Activated naive CD4-positive, alpha-beta T cell treated with anti-CD3 and anti-CD28 coated beads, Interleukin-2, amount 50 U/mL, for 72 hours (primary cell): ENCODE data around the gene RPL37. TPM values are rescaled to one million over a fixed set of nuclear protein-coding genes. Genes with fewer than 3 reads are reported as not detected.
A peak's percentile ranks its signal among the peaks of the same experiment; 100 is the strongest.
"Not testable (repeated sequence)": the region's sequence is repeated elsewhere in the genome, so short reads cannot be mapped to it uniquely, and the experiment has no call there.

Experiments used
- ATAC-seq, 2 donors: fragments of 150-1000 bp; cut with Tn5 transposase; 2 replicates each; pipeline ENCODE4 v1.10.0; 2021; ENCODE audit warnings: mild to moderate bottlenecking in 2 of 2, moderate library complexity in 2 of 2
- DNase-seq, 2 donors: peaks; one replicate each; pipeline ENCODE4 v3.0.0; 2021 to 2022; ENCODE audit warnings: low spot score in 2 of 2
- H3K27ac Mint-ChIP-seq, 2 donors: one replicate each; pipeline ENCODE4 v1.8.0; 2022; ENCODE audit warnings: mild to moderate bottlenecking in 2 of 2, mixed read lengths in 2 of 2
- H3K36me3 Mint-ChIP-seq, 2 donors: one replicate each; pipeline ENCODE4 v1.8.0; 2022; ENCODE audit warnings: mixed read lengths in 2 of 2
- H3K9me3 Mint-ChIP-seq, 2 donors: one replicate each; pipeline ENCODE4 v1.8.0; 2022; ENCODE audit warnings: mixed read lengths in 2 of 2
- total RNA-seq, 2 donors: library from RNA; stranded (reverse); gene quantifications; one replicate each; pipeline ENCODE4 v1.2.3, GENCODE V29; 2022

The RPL37 gene
- total RNA-seq = 1,000 to 10,000 TPM; 1,805 to 1,969 TPM

- Mint-ChIP-seq H3K9me3 (peaks cover 0 to 4% of the 10 kb centered on the region in 2 donors), H3K27ac (peak within 1 kb of the TSS; percentile 98 to 100), H3K36me3 (peaks cover 51 to 56% of the 10 kb centered on the region in 2 donors)
- DNase-seq = peak; percentile 89 to 93
- peak; percentile 93 to 95 for ATAC-seq
These were observed at the start of gene RPL37 for GRCh38 chr5:40834849-40835787. Gene RPL37, minus strand, starts transcription at chr5:40835222. Its CDS starts 37 bp downstream, at chr5:40835185.

DNA sequence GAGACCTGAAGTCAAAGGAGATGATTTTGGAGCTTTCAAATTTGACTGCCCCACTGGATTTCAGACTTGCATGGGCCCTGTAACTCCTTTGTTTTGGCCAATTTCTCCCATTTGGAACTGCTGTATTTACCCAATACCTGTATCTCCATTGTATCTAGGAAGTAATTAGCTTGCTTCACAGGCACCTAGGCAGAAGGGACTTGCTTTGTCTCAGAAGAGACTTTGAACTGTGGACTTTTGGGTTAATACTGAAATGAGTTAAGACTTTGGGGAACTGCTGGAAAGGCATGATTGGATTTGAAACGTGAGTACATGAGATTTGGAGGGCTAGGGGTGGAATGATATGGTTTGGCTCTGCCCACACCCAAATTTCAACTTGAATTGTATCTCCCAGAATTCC lies 48.0 kb upstream of the RPL37 start:
- not testable (repeated sequence) for H3K36me3 Mint-ChIP-seq, DNase-seq, ATAC-seq, H3K9me3 Mint-ChIP-seq, H3K27ac Mint-ChIP-seq

GRCh38 chr5:40882291-40882690 lies 47.3 kb upstream of the RPL37 start:
- peaks cover 4 to 6% of the 10 kb centered on the region in 2 donors for H3K9me3 Mint-ChIP-seq
- DNase-seq = no peak
- ATAC-seq = no peak
- peaks cover 0 to 6% of the 10 kb centered on the region in 2 donors for H3K36me3 Mint-ChIP-seq
- H3K27ac Mint-ChIP-seq = no peak overlapping the region

- ATAC-seq (no peak), DNase-seq (no peak)
- Mint-ChIP-seq H3K9me3 (peaks cover 10 to 11% of the 10 kb centered on the region in 2 donors), H3K27ac (no peak overlapping the region), H3K36me3 (peaks cover 6 to 13% of the 10 kb centered on the region in 2 donors)
These were observed 44.3 kb upstream of the RPL37 start for GRCh38 chr5:40879163-40879942.

GRCh38 chr5:40877371-40877988 lies 42.5 kb upstream of the RPL37 start:
- peak overlapping the region; percentile 2 to 16 for H3K27ac Mint-ChIP-seq
- peaks cover 6 to 13% of the 10 kb centered on the region in 2 donors for H3K36me3 Mint-ChIP-seq
- H3K9me3 Mint-ChIP-seq = peaks cover 10 to 11% of the 10 kb centered on the region in 2 donors
- peak; percentile 66 to 79 for ATAC-seq
- DNase-seq = peak in 1 of 2 donors; percentile 6

DNA sequence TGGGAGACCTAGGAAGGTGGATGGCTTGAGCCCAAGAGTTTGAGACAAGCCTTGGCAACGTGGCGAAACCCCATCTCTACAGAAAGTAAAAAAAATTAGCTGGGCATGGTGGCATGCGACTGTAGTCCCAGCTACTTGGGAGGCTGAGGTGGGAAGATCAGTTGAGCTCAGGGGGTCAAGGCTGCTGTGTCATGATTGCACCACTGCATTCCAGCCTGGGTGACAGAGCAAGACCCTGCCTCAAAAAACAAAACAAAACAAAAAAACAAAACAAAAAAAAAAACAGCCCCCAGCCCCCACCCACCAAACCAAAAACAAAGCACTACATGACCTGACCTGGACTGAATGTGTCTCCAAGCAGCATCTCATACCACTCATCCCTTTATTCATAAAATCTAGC lies 40.9 kb upstream of the RPL37 start:
- Mint-ChIP-seq H3K27ac (no peak overlapping the region), H3K9me3 (peaks cover 10 to 11% of the 10 kb centered on the region in 2 donors), H3K36me3 (peaks cover 6 to 13% of the 10 kb centered on the region in 2 donors)
- DNase-seq = no peak
- no peak for ATAC-seq

GRCh38 chr5:40873286-40873880 lies 38.4 kb upstream of the RPL37 start:
- H3K9me3 Mint-ChIP-seq = peaks cover 10 to 11% of the 10 kb centered on the region in 2 donors
- no peak overlapping the region for H3K27ac Mint-ChIP-seq
- H3K36me3 Mint-ChIP-seq = peaks cover 6 to 13% of the 10 kb centered on the region in 2 donors
- ATAC-seq (no peak), DNase-seq (no peak)

- not testable (repeated sequence) for H3K27ac Mint-ChIP-seq, H3K9me3 Mint-ChIP-seq, DNase-seq, ATAC-seq, H3K36me3 Mint-ChIP-seq
These were observed 37.2 kb upstream of the RPL37 start for GRCh38 chr5:40872253-40872652.

- Mint-ChIP-seq H3K27ac (no peak overlapping the region), H3K36me3 (no peaks in the 10 kb centered on the region), H3K9me3 (no peaks in the 10 kb centered on the region)
- ATAC-seq = no peak
- DNase-seq = no peak
These were observed 36.2 kb upstream of the RPL37 start for GRCh38 chr5:40871177-40871576.

DNA sequence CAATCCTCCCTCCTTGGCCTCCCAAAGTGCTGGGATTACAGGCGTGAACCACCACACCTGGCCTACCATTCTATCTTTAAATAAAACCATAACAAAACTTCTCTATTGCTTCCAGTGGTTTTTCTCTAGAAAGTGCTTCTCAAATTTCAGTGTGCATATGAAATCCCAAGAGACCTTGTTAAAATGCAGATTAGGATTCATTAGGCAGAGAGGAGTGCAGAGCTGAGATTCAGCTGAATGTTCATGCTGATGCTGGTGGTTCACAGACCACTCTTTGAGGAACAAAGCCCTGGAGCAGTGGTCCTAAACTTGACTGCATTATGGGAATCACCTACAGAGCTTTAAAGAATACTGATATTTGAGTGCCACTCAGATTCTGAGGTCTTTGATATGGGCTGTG lies 34.4 kb upstream of the RPL37 start:
- Mint-ChIP-seq H3K36me3 (peaks cover 0 to 9% of the 10 kb centered on the region in 2 donors), H3K27ac (no peak overlapping the region), H3K9me3 (peaks cover 8 to 10% of the 10 kb centered on the region in 2 donors)
- ATAC-seq (no peak), DNase-seq (no peak)

DNA sequence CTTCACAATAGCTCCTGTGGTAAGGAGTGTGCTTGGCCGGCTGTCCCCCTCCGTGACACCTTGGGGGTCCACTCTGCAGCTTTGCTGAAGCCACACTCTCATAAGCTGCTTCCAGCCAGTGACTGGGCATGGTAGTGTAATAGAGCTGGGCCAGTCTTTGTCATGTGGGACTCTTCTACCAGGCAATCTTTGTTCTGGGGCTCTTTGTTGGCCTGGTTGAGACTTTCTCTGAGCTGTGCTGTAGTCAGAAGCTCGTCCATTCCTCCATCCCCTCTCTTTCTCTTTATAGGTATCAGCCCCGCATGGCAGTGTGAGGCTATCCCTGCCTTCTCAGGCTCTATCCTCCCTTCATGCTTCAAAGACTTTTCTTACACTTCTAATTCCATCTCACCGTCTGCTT lies 31.8 kb upstream of the RPL37 start:
- DNase-seq (no peak), ATAC-seq (no peak)
- peaks cover 0 to 9% of the 10 kb centered on the region in 2 donors for H3K36me3 Mint-ChIP-seq
- peaks cover 8 to 13% of the 10 kb centered on the region in 2 donors for H3K9me3 Mint-ChIP-seq
- no peak overlapping the region for H3K27ac Mint-ChIP-seq

DNA sequence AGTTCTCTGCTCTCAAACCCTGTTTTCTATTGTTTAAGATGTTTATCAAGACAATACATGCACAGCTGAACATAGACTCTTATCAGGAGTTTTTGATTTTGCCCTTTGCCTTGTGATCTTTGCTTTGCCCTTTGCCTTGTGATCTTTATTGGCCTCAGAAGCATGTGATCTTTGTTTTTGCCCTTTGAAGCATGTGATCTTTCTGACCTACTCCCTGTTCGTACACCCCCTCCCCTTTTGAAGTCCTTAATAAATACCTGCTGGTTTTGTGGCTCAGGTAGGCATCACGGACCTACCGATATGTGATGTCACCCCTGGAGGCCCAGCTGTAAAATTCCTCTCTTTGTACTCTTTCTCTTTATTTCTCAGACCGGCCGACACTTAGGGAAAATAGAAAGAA lies 30.0 kb upstream of the RPL37 start:
- H3K27ac Mint-ChIP-seq, DNase-seq, ATAC-seq, H3K36me3 Mint-ChIP-seq: not testable (repeated sequence)
- peaks cover 8 to 13% of the 10 kb centered on the region in 2 donors for H3K9me3 Mint-ChIP-seq

GRCh38 chr5:40860711-40861110 lies 25.7 kb upstream of the RPL37 start:
- Mint-ChIP-seq H3K9me3 (peaks cover 8 to 13% of the 10 kb centered on the region in 2 donors), H3K27ac (no peak overlapping the region)
- no peak for ATAC-seq

DNA sequence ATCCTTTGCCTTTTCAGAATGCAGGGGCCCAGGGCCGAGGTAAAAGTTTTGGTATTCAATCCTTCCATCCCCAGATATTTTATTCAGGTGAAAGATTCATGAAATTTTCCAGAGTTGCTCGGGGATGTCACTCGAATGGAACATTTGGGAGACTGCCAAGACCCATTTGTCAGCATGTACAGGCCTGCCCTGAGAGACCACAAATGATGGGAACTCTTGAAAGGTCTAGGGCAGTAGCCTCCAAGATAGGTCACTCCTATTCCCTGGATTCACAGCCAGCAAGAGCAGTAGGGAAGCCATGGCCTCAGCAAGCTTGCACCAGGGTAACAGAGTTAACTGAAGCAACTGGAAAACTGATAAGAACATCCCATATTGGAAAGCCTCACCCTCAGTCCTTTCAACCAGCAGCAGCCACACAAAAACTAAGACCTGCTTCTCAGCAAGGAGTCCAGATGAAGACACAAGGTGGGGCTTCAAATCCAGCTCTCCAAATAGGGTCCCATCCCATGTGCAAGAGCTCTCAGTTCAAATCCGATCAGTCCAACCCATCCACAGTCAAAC lies 18.7 kb upstream of the RPL37 start:
- H3K36me3 Mint-ChIP-seq = peaks cover 0 to 5% of the 10 kb centered on the region in 2 donors
- no peak for ATAC-seq
- H3K9me3 Mint-ChIP-seq = no peaks in the 10 kb centered on the region
- peak overlapping the region in 1 of 2 donors; percentile 3 for H3K27ac Mint-ChIP-seq
- no peak for DNase-seq

More at GRCh38 chr5:40860711-40861110, 25.7 kb upstream of the RPL37 start:
- peaks cover 0 to 9% of the 10 kb centered on the region in 2 donors for H3K36me3 Mint-ChIP-seq
- no peak for DNase-seq

GRCh38 chr5:40847525-40847924 lies 12.5 kb upstream of the RPL37 start:
- no peak for DNase-seq
- Mint-ChIP-seq H3K9me3 (no peaks in the 10 kb centered on the region), H3K36me3 (peaks cover 0 to 4% of the 10 kb centered on the region in 2 donors), H3K27ac (no peak overlapping the region)
- ATAC-seq = no peak

- DNase-seq (no peak), ATAC-seq (no peak)
- H3K27ac Mint-ChIP-seq = no peak overlapping the region
- peaks cover 3 to 7% of the 10 kb centered on the region in 2 donors for H3K36me3 Mint-ChIP-seq
- no peaks in the 10 kb centered on the region for H3K9me3 Mint-ChIP-seq
These were observed 11.3 kb upstream of the RPL37 start for GRCh38 chr5:40846371-40846770.
